Cardiac fibroblast (primary cell): ENCODE data around the gene GRIN2A.

Experiments used
- DNase-seq, 2 donors: peaks; one replicate each; pipeline versions ENCODE4 v3.0.0 to v3.0.0-alpha.2; 2010; ENCODE audit warnings: low read depth in 2 of 2
- H3K4me3 ChIP-seq, 2 donors: replicated peaks in 1 of 2; 1 replicate in 1 of 2; 2 replicates in 1 of 2; pipeline ENCODE4 v1.5.1; 2011; ENCODE audit warnings: low read depth in 2 of 2, low read length in 2 of 2, mild to moderate bottlenecking in 2 of 2, moderate library complexity in 1 of 2
- TF ChIP-seq, protein P1 (sequence below): IDR thresholded peaks from one replicate; pipeline ENCODE4 v1.5.1; 2011; ENCODE audit warnings: low read depth, mild to moderate bottlenecking, low read length, inconsistent platforms

Gene GRIN2A

DNA sequence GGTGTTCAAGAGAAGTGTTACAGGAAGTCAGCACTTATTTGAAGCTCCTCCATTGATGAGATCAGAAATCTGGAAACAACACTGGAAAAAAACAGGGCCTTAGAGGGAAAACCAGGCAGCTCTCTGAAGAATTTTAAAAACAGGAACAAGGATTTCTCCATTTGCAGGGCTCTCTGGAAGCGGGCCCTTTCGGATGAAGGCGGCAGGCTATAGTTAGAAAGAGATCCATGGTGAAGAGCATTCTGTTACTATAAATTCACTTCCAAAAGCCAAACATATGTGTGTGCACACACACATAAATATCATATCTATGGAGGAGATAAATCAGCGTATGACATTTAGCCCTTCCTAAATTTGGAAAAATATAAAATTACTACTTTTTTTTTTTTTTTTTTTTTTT is 42.6 kb upstream of the GRIN2A start:
- TF ChIP-seq, protein P1, sequence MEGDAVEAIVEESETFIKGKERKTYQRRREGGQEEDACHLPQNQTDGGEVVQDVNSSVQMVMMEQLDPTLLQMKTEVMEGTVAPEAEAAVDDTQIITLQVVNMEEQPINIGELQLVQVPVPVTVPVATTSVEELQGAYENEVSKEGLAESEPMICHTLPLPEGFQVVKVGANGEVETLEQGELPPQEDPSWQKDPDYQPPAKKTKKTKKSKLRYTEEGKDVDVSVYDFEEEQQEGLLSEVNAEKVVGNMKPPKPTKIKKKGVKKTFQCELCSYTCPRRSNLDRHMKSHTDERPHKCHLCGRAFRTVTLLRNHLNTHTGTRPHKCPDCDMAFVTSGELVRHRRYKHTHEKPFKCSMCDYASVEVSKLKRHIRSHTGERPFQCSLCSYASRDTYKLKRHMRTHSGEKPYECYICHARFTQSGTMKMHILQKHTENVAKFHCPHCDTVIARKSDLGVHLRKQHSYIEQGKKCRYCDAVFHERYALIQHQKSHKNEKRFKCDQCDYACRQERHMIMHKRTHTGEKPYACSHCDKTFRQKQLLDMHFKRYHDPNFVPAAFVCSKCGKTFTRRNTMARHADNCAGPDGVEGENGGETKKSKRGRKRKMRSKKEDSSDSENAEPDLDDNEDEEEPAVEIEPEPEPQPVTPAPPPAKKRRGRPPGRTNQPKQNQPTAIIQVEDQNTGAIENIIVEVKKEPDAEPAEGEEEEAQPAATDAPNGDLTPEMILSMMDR = no peak
- DNase-seq = no peak
- H3K4me3 ChIP-seq = no peak overlapping the region

DNA sequence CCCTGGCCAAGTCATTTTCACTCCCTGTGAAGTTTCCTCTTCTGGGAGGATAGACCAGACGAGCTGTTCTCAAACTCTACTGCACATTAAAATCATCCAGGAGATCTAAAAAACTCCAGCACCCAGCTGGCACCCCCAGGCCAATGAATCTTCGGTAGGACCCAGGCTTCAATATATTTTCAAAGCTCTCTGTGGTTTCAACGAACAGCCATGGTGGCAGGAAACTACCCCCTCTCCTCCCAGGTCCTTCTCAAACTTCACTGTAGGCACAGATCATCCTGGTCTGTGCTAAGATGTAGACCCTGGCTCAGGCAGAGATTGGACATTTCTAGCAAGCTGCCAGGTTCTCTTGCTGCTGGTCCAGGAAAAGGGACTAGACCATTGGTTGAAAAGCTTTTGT is 38.7 kb upstream of the GRIN2A start:
- DNase-seq = no peak
- H3K4me3 ChIP-seq = no peak overlapping the region
- TF ChIP-seq, protein P1 = no peak

DNA sequence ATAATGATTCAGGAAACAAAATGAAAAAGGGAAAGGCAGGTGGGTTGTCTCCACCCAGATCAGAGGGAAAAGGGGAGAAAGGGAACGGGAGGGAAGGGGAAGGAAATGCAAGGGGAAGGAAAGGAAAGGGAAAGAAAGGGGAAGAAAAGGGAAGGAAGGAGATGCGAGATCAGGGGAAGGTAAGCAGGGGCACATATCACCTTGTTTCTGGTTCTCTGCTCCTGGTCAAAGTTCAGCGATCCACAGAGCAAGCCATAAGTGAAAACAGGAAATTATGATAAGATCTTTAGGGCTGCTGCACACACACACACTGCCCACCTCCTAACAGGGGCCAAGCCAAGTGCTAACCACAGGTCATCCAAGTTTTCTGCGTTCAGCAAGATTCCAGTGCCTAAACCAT is 37.5 kb upstream of the GRIN2A start:
- H3K4me3 ChIP-seq = no peak overlapping the region
- TF ChIP-seq, protein P1 = no peak
- no peak for DNase-seq

DNA sequence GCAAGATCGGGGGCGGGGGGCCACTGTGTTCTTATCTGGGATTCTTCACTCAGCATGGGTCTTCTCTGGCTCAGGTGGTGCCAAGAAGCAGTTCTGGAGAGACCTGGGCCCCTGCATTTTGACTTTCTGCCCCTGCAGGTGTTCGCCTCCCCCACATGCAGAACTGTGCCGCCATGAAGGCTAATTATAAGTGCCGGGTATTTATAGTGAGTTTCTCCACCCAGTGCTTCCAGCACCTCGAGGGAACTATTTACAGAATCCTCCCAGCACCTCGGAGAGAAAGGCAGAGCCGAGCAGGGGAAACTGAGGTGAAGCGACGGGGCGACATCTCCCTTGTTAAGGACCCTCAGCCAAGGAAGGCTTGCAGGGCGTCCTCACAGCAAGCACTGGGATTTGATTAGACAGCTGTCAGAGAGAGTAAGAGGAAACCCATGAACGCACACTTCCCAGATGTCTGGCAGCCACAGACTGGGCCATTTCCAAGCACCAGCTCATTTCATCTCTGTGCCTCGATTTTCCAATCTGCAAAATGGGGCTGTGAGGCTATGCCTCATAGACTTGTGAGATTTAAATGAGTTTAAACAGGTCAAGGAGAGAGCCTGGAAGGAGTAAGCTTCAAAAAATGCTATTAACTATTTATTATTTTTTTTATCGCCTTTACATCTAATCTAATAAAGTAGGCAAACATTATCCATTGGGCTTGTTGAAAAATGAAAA is 36.4 kb upstream of the GRIN2A start:
- no peak for DNase-seq
- TF ChIP-seq, protein P1 = no peak
- no peak overlapping the region for H3K4me3 ChIP-seq

DNA sequence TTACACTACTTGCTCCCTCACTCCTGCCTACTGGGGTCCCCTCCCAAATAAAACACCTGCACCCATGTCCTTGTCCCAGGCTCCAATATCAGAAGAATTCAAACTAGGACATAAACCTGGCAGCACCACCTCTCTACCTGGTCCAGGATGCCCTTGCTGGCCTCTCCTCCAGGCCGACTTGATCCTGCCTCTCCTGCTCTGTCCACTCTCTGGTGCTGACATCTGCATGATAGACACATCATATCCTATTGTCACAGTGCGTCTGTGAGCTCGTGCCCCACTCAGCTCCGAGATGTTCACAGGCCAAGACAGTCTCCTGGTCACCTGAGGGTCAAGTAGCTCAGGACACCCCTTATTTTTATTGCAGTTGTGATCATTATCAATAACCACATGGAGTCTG is 31.5 kb upstream of the GRIN2A start:
- no peak overlapping the region for H3K4me3 ChIP-seq
- TF ChIP-seq, protein P1 = no peak
- DNase-seq = no peak

DNA sequence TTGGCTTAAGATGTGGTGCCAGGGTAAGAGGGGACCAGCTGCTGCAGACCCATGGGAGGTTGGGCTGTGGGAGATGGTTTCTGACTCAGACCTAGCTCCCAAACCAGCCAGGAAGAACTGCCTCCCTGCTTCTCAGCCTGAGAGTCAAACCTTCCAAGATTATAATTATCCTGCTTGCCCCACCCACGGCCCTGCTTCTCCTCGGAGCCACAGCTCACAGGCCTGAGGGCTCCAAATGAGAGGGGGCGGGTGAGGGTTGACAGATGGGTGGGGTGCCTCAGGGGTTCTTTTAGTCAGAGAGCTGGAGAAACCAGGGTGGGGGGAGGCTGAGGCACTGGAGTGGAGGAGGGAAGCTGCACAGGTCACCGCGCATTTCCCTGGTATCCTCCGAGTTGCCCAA is 28.7 kb upstream of the GRIN2A start:
- no peak overlapping the region for H3K4me3 ChIP-seq
- TF ChIP-seq, protein P1 = no peak
- DNase-seq = no peak

DNA sequence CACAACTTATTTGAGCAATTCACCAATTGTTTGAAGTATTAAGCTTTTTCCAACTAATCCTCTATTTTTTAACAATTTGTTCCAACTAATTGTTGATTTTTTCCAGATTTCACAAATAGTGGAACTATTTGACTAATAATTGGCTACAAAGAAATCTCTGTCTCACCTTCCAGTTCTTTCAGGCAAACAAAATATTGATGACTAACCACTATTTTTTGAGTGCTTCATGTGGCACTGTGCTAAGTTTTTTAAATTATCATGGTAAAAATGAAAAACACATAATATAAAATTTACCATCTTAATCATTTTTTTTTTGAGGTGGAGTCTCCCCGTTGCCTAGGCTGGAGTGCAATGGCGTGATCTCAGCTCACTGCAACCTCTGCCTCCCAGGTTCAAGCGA is 24.6 kb upstream of the GRIN2A start:
- DNase-seq = no peak
- H3K4me3 ChIP-seq = no peak overlapping the region
- TF ChIP-seq, protein P1 = no peak
